Measurements from ENCODE around the gene WDR82.

Gene WDR82

GRCh38 chr3:52259035-52259434, 19.4 kb downstream of the WDR82 start:
- Mint-ChIP-seq H3K4me3 (no peak overlapping the region), H3K4me1 (peaks cover 33% of the 10 kb centered on the region), H3K9me3 (no peaks in the 10 kb centered on the region), H3K27ac (peak overlapping the region; percentile 35), H3K27me3 (no peaks in the 10 kb centered on the region), H3K36me3 (peaks cover 79% of the 10 kb centered on the region)
- no peak for ATAC-seq

- H3K27me3 Mint-ChIP-seq = no peaks in the 10 kb centered on the region
- peaks cover 72% of the 10 kb centered on the region for H3K36me3 Mint-ChIP-seq
- no peaks in the 10 kb centered on the region for H3K9me3 Mint-ChIP-seq
- no peak for ATAC-seq
- no peak overlapping the region for H3K4me3 Mint-ChIP-seq
- peaks cover 33% of the 10 kb centered on the region for H3K4me1 Mint-ChIP-seq
- peak overlapping the region; percentile 44 for H3K27ac Mint-ChIP-seq
Measured at GRCh38 chr3:52257911-52258310, 20.5 kb downstream of the WDR82 start.

GRCh38 chr3:52256622-52257021, 21.8 kb downstream of the WDR82 start:
- Mint-ChIP-seq H3K4me3 (no peak overlapping the region), H3K36me3 (peaks cover 74% of the 10 kb centered on the region), H3K27me3 (no peaks in the 10 kb centered on the region), H3K4me1 (peaks cover 34% of the 10 kb centered on the region), H3K9me3 (no peaks in the 10 kb centered on the region), H3K27ac (no peak overlapping the region)
- ATAC-seq = no peak

GRCh38 chr3:52256159-52256558, 22.3 kb downstream of the WDR82 start:
- Mint-ChIP-seq H3K27me3 (no peaks in the 10 kb centered on the region), H3K9me3 (no peaks in the 10 kb centered on the region), H3K27ac (peak overlapping the region; percentile 40), H3K4me3 (no peak overlapping the region), H3K4me1 (peaks cover 34% of the 10 kb centered on the region), H3K36me3 (peaks cover 71% of the 10 kb centered on the region)
- ATAC-seq = no peak

- ATAC-seq = no peak
- Mint-ChIP-seq H3K9me3 (no peaks in the 10 kb centered on the region), H3K36me3 (peaks cover 64% of the 10 kb centered on the region), H3K27ac (peak overlapping the region; percentile 80), H3K4me3 (no peak overlapping the region), H3K27me3 (no peaks in the 10 kb centered on the region), H3K4me1 (peaks cover 46% of the 10 kb centered on the region)
Measured at GRCh38 chr3:52254608-52255007, 23.8 kb downstream of the WDR82 start.

GRCh38 chr3:52253314-52254304, 24.8 kb downstream of the WDR82 start:
- H3K36me3 Mint-ChIP-seq = peaks cover 57% of the 10 kb centered on the region
- H3K27me3 Mint-ChIP-seq = no peaks in the 10 kb centered on the region
- peak; percentile 99 for ATAC-seq
- peak overlapping the region; percentile 67 for H3K4me3 Mint-ChIP-seq
- peaks cover 53% of the 10 kb centered on the region for H3K4me1 Mint-ChIP-seq
- peak overlapping the region; percentile 80 for H3K27ac Mint-ChIP-seq
- H3K9me3 Mint-ChIP-seq = no peaks in the 10 kb centered on the region

- H3K4me3 Mint-ChIP-seq = no peak overlapping the region
- H3K9me3 Mint-ChIP-seq = no peaks in the 10 kb centered on the region
- peak overlapping the region; percentile 93 for H3K27ac Mint-ChIP-seq
- no peak for ATAC-seq
- H3K36me3 Mint-ChIP-seq = peaks cover 47% of the 10 kb centered on the region
- H3K27me3 Mint-ChIP-seq = no peaks in the 10 kb centered on the region
- H3K4me1 Mint-ChIP-seq = peaks cover 76% of the 10 kb centered on the region
Measured at GRCh38 chr3:52250122-52250521, 28.3 kb downstream of the WDR82 start.

- Mint-ChIP-seq H3K4me1 (peaks cover 80% of the 10 kb centered on the region), H3K4me3 (no peak overlapping the region), H3K9me3 (no peaks in the 10 kb centered on the region), H3K36me3 (peaks cover 45% of the 10 kb centered on the region), H3K27me3 (no peaks in the 10 kb centered on the region), H3K27ac (peak overlapping the region; percentile 93)
- no peak for ATAC-seq
Measured at GRCh38 chr3:52249683-52250082, 28.8 kb downstream of the WDR82 start.

- Mint-ChIP-seq H3K27ac (peak overlapping the region; percentile 93), H3K9me3 (no peaks in the 10 kb centered on the region), H3K4me3 (no peak overlapping the region), H3K36me3 (peaks cover 45% of the 10 kb centered on the region), H3K4me1 (peaks cover 83% of the 10 kb centered on the region), H3K27me3 (no peaks in the 10 kb centered on the region)
- no peak for ATAC-seq
Measured at GRCh38 chr3:52248816-52249547, 29.5 kb downstream of the WDR82 start.

GRCh38 chr3:52248165-52248541, 30.3 kb downstream of the WDR82 start:
- Mint-ChIP-seq H3K36me3 (peaks cover 43% of the 10 kb centered on the region), H3K4me3 (no peak overlapping the region), H3K4me1 (peaks cover 83% of the 10 kb centered on the region)

GRCh38 chr3:52247409-52248164, 30.9 kb downstream of the WDR82 start:
- H3K4me3 Mint-ChIP-seq = peak overlapping the region; percentile 44
- no peaks in the 10 kb centered on the region for H3K9me3 Mint-ChIP-seq
- H3K27ac Mint-ChIP-seq = peak overlapping the region; percentile 93
- H3K36me3 Mint-ChIP-seq = peaks cover 39% of the 10 kb centered on the region
- H3K4me1 Mint-ChIP-seq = peaks cover 80% of the 10 kb centered on the region
- ATAC-seq = no peak
- H3K27me3 Mint-ChIP-seq = no peaks in the 10 kb centered on the region

More at GRCh38 chr3:52248165-52248541, 30.3 kb downstream of the WDR82 start:
- H3K9me3 Mint-ChIP-seq = no peaks in the 10 kb centered on the region
- peak overlapping the region; percentile 93 for H3K27ac Mint-ChIP-seq
- ATAC-seq = no peak
- H3K27me3 Mint-ChIP-seq = no peaks in the 10 kb centered on the region

GRCh38 chr3:52246728-52247408, 31.6 kb downstream of the WDR82 start:
- ATAC-seq = no peak
- Mint-ChIP-seq H3K9me3 (no peaks in the 10 kb centered on the region), H3K4me3 (peak overlapping the region; percentile 88), H3K27me3 (no peaks in the 10 kb centered on the region), H3K4me1 (peaks cover 76% of the 10 kb centered on the region), H3K27ac (peak overlapping the region; percentile 93), H3K36me3 (peaks cover 32% of the 10 kb centered on the region)

- Mint-ChIP-seq H3K4me1 (peaks cover 81% of the 10 kb centered on the region), H3K9me3 (no peaks in the 10 kb centered on the region), H3K36me3 (peaks cover 32% of the 10 kb centered on the region), H3K27me3 (no peaks in the 10 kb centered on the region), H3K4me3 (peak overlapping the region; percentile 88), H3K27ac (peak overlapping the region; percentile 93)
- ATAC-seq = peak; percentile 0
Measured at GRCh38 chr3:52246264-52246620, 32.2 kb downstream of the WDR82 start.

- Mint-ChIP-seq H3K27me3 (no peaks in the 10 kb centered on the region), H3K36me3 (peaks cover 32% of the 10 kb centered on the region), H3K27ac (peak within 1 kb of the TSS; percentile 93), H3K4me3 (peak within 1 kb of the TSS; percentile 88), H3K9me3 (no peaks in the 10 kb centered on the region), H3K4me1 (peaks cover 84% of the 10 kb centered on the region)
- peak; percentile 49 for ATAC-seq
Measured at GRCh38 chr3:52245322-52246263, 32.9 kb downstream of the WDR82 start, which contains the start of gene PPM1M. Gene PPM1M, plus strand, starts transcription at chr3:52245759. Its CDS starts 66 bp downstream, at chr3:52245825.

All from stimulated activated memory B cell treated with anti-CD40 and anti-IgM and Interleukin-4, amounts not matched to agents 10 μg/mL and 1 μg/mL and 100 μg/mL, for 72 hours (primary cell).